HG03354 (cell line): ENCODE results near the gene RERG.

ENCODE experiments used
- ATAC-seq: cut with Tn5 transposase; IDR thresholded peaks from one replicate; pipeline ENCODE4 v1.9.1; 2021; ENCODE audit warnings: mild to moderate bottlenecking; ENCODE audit not compliant: unreplicated experiment, poor library complexity, severe bottlenecking

RERG gene

DNA sequence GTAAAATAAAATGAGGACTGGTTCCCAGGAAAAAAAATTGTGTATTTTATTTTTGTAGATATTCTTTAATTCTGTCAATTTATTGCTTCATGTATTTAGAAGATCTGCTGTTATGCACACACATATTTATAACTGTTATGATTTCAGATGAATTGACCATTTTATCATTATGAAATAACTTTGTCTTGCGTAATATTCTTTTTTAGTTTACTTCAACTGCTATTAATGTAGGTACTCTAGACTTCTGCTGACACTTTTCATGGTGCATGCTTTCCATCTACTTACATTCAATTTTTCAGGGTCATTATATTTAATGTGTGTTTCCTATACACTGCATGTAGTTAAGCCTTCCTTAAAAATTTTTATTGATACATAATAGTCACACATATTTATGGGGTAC lies 162.1 kb downstream of the RERG start:
- no peak for ATAC-seq
